ENCODE data around the gene CADPS2.

Gene CADPS2

GRCh38 chr7:122588621-122589020 is 297.6 kb downstream of the CADPS2 start:
- no peak for DNase-seq

DNA sequence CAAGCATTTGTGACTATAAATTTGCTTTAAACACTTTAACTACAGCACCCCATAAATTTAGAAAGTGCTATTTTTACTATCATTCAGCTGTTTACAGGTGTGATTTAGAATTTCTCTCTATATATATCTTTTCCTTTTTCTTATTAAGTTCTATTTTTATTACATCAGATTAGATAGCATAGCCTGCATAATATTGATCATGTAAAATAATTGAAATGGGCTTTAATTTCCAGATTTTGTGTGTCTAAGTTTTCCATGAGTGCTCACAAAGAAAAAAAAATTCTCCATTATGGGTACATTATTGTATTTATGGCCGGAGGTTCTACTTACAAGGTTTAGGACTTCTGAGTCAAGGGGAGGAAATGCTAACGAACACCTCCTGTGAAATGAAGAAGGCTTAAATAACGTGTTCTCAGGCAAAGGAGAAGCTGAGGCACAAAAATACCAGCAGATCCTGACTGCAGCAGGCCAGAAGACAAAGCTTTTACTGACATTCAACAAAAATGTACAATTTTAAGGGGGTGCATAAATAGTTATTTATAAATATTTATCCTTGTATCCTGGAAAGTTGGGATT is 301.5 kb downstream of the CADPS2 start:
- no peak for DNase-seq

DNA sequence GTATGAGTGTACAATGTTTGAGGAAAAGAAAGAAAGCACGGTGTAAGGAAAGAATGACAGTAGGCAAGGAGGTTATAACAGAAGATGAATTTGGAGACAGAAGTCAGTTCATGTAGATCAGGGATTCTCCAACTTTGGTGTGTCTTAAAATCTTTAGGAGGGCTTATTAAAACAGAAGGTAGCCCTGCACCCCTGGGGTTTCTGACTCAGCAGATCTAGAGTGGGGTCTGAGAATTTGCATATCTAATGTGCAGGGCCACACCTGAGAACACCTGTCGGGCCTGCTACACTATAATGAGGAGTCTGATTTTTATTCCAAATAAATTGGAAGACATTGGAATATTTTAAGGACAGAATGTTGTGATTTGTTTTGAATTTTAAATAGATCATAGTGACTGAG is 307.9 kb downstream of the CADPS2 start:
- no peak for DNase-seq

- no peak for DNase-seq
These were observed 308.7 kb downstream of the CADPS2 start for GRCh38 chr7:122577449-122578003.

DNA sequence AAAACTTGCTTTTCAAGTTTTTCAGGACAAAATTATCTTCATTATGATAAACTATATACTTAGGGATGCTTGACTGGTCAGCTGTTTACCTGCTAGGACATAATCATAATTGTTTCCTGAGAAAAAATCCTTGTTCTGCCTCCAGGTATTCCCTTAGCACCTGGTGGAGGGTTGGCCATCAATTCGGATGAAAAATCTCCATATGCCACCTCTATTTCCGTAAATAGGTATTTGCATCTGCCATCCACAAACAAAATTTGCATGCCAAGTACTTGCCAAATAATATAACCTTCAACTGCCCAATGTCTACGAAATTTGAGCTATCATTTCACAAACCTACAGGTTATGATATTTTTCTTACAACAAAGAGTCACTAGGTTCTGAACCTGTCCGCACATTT is 313.6 kb downstream of the CADPS2 start:
- no peak for DNase-seq

- no peak for DNase-seq
These were observed 324.9 kb downstream of the CADPS2 start for GRCh38 chr7:122561326-122561725.

GRCh38 chr7:122556873-122557542 is 329.3 kb downstream of the CADPS2 start:
- no peak for DNase-seq

GRCh38 chr7:122556219-122556618 is 330.0 kb downstream of the CADPS2 start:
- no peak for DNase-seq

DNA sequence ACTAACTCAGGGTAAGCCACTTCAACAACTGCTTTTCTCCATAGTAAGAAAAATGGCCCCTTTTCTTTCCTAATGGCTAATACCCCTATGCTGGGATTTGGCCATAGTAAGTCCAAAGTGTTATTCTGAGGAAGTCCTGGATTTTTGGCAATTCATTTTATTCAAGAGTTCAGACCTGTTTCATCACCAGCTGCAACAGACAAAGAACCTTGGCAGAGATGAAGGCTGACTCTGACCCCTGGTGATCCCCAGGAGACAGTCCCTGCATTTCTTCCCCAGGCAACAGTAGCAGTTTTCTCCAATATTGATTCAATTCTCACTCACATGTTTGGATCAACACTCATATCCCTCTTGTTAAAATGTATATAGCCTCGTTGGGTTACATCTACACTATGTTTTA is 332.5 kb downstream of the CADPS2 start:
- DNase-seq = no peak

- no peak for DNase-seq
These were observed 333.5 kb downstream of the CADPS2 start for GRCh38 chr7:122552769-122553168.

- DNase-seq = no peak
These were observed 335.7 kb downstream of the CADPS2 start for GRCh38 chr7:122550545-122550944.

- no peak for DNase-seq
These were observed 336.7 kb downstream of the CADPS2 start for GRCh38 chr7:122549578-122549977.

DNA sequence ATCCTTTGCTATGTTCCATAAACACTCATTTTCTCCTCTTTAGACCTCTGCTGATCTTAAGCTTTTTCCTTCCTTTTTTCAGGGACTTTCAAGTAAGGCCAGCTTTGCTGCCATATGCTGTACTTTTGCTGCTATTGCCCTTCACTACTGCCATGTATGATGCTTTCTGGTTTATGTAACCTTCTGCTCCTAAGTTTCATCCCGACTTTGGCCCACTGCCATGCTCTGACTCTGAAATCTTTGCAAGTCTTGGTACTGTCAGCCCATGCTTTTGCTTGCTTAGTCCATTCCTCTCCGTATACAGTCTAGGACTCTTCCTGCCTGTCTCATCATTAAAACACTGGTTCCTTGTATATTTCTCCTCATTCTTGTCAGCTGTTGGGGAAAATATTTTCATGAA is 339.8 kb downstream of the CADPS2 start:
- DNase-seq = no peak

DNA sequence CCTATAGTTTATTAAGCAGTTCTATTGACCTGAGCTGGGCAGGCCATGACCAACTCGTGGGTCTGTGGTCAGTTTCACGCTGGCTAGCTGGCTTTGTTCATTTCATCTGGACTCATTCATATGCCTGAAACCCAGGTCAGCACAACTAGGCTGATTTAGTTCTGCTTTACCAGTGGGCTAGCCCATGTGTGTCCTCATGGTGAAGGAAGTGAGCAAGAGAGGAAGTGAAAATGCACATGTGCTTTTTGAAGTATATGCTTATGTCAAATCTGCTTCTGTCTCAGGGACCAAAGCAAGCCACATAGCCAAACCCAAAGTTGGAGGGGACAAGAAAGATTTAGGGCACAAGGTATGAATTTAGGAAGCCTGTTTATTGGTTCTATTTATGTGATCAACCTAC is 341.8 kb downstream of the CADPS2 start:
- no peak for DNase-seq

GRCh38 chr7:122543891-122544290 is 342.4 kb downstream of the CADPS2 start:
- DNase-seq = no peak

DNA sequence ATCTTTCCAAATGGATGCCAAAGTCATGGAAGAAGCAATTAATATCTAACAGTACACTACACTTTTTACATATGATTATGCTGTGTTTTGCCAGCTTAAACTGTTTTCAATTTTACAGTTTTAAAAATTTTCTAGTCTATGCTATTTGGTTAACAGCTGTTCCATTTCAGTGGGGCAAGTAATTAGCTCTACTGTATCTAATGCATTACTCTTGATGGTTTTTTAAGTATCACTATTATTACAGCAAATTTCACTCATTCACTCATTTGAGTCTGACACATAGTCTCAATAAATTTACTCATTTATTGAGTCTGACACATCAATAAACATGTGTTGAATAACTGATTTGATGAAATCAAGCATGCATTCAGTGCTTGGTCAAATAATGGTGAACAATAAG is 343.1 kb downstream of the CADPS2 start:
- no peak for DNase-seq

GRCh38 chr7:122535086-122535485 is 351.2 kb downstream of the CADPS2 start:
- no peak for DNase-seq

GRCh38 chr7:122532406-122533269 is 353.6 kb downstream of the CADPS2 start:
- no peak for DNase-seq

- DNase-seq = peak; percentile 5
These were observed 357.3 kb downstream of the CADPS2 start for GRCh38 chr7:122528879-122529481.

- DNase-seq = no peak
These were observed 360.9 kb downstream of the CADPS2 start for GRCh38 chr7:122525355-122525754.

- no peak for DNase-seq
These were observed 364.5 kb downstream of the CADPS2 start for GRCh38 chr7:122521767-122522166.

- no peak for DNase-seq
These were observed 365.2 kb downstream of the CADPS2 start for GRCh38 chr7:122520971-122521555.

- no peak for DNase-seq
These were observed 367.8 kb downstream of the CADPS2 start for GRCh38 chr7:122518488-122518887.

Measured in activated CD4-positive, alpha-beta T cell treated with anti-CD3 and anti-CD28 coated beads, Interleukin-2, amount 50 U/mL, for 16 hours (primary cell).